GM20000 (cell line): ENCODE data around the gene CTNNA2.

ENCODE experiments used
- DNase-seq: peaks from one replicate; pipeline ENCODE4 v3.0.0; 2012; ENCODE audit warnings: low spot score
- CTCF ChIP-seq: IDR thresholded peaks from 2 replicates; pipeline ENCODE4 v1.5.1; 2012; ENCODE audit warnings: mild to moderate bottlenecking, control low read depth; ENCODE audit errors: extremely low read depth, missing control alignments

The CTNNA2 gene

GRCh38 chr2:79711098-79711497 is 198.2 kb downstream of the CTNNA2 start:
- DNase-seq = no peak
- no peak for TF ChIP-seq CTCF

GRCh38 chr2:79713131-79713785 is 200.4 kb downstream of the CTNNA2 start:
- TF ChIP-seq CTCF = no peak
- DNase-seq = no peak

GRCh38 chr2:79714283-79714682 is 201.4 kb downstream of the CTNNA2 start:
- no peak for DNase-seq
- TF ChIP-seq CTCF = no peak

- TF ChIP-seq CTCF = no peak
- no peak for DNase-seq
These were observed 202.5 kb downstream of the CTNNA2 start for GRCh38 chr2:79715338-79715737.

- TF ChIP-seq CTCF = no peak
- no peak for DNase-seq
These were observed 203.4 kb downstream of the CTNNA2 start for GRCh38 chr2:79716266-79716665.

GRCh38 chr2:79717364-79718007 is 204.6 kb downstream of the CTNNA2 start:
- DNase-seq = no peak
- no peak for TF ChIP-seq CTCF

- DNase-seq = no peak
- TF ChIP-seq CTCF = no peak
These were observed 208.2 kb downstream of the CTNNA2 start for GRCh38 chr2:79721061-79721460.
